H9 (cell line): Measurements from ENCODE around the gene AP1S1. TPM values are rescaled to one million over a fixed set of nuclear protein-coding genes. Genes with fewer than 3 reads are reported as not detected.
A peak's percentile ranks its signal among the peaks of the same experiment; 100 is the strongest.

Experiments used
- DNase-seq: peaks from one replicate; pipeline ENCODE4 v3.0.0-alpha.2; 2017
- H2AFZ ChIP-seq: one replicate; pipeline ENCODE4 v1.6.1; 2013; ENCODE audit warnings: mild to moderate bottlenecking, low read length, control low read depth, moderate library complexity
- H2AK5ac ChIP-seq: 2 replicates; pipeline ENCODE4 v1.6.1; 2013; ENCODE audit warnings: low read length, control low read depth, mixed read lengths; ENCODE audit not compliant: insufficient read length
- H2BK120ac ChIP-seq: one replicate; pipeline ENCODE4 v1.6.1; 2013; ENCODE audit warnings: low read depth, mild to moderate bottlenecking, low read length, control low read depth, inconsistent platforms; ENCODE audit not compliant: poor library complexity, severe bottlenecking
- H2BK12ac ChIP-seq: 2 replicates; pipeline ENCODE4 v1.6.1; 2013; ENCODE audit warnings: low read length, control low read depth, mixed read lengths, low read depth; ENCODE audit not compliant: insufficient read length
- H2BK15ac ChIP-seq: 2 replicates; pipeline ENCODE4 v1.6.1; 2013; ENCODE audit warnings: low read depth, low read length, control low read depth
- H2BK20ac ChIP-seq: one replicate; pipeline ENCODE4 v1.6.1; 2013; ENCODE audit warnings: low read depth, mild to moderate bottlenecking, low read length, control low read depth, inconsistent platforms; ENCODE audit not compliant: poor library complexity, severe bottlenecking
- H2BK5ac ChIP-seq: 2 replicates; pipeline ENCODE4 v1.6.1; 2013; ENCODE audit warnings: low read length, control low read depth, mixed read lengths; ENCODE audit not compliant: insufficient read length
- H3K14ac ChIP-seq: 2 replicates; pipeline ENCODE4 v1.6.1; 2013; ENCODE audit warnings: low read length, control low read depth; ENCODE audit not compliant: insufficient read depth
- H3K18ac ChIP-seq: 2 replicates; pipeline ENCODE4 v1.6.1; 2013; ENCODE audit warnings: low read depth, mild to moderate bottlenecking, mixed read lengths, low read length, control low read depth; ENCODE audit not compliant: insufficient read length
- H3K23ac ChIP-seq: 2 replicates; pipeline ENCODE4 v1.6.1; 2013; ENCODE audit warnings: low read length, control low read depth, mixed read lengths, low read depth; ENCODE audit not compliant: insufficient read length
- H3K23me2 ChIP-seq: 2 replicates; pipeline ENCODE4 v1.6.1; 2013; ENCODE audit warnings: low read depth, mild to moderate bottlenecking, mixed read lengths, low read length, control low read depth; ENCODE audit not compliant: insufficient read length, poor library complexity, severe bottlenecking
- H3K27ac ChIP-seq: 2 replicates; pipeline ENCODE4 v1.5.1; 2013; ENCODE audit warnings: low read length, control low read depth, mixed read lengths, low read depth; ENCODE audit not compliant: insufficient read length
- H3K27me3 ChIP-seq: 2 replicates; pipeline ENCODE4 v1.6.1; 2013; ENCODE audit warnings: low read length, control low read depth, inconsistent platforms; ENCODE audit not compliant: insufficient read depth
- H3K4ac ChIP-seq: 2 replicates; pipeline ENCODE4 v1.6.1; 2013; ENCODE audit warnings: low read depth, mild to moderate bottlenecking, control low read depth, inconsistent platforms, low read length, moderate library complexity
- H3K4me1 ChIP-seq: 2 replicates; pipeline ENCODE4 v1.6.1; 2013; ENCODE audit warnings: low read length, control low read depth, inconsistent platforms; ENCODE audit not compliant: insufficient read depth
- H3K4me2 ChIP-seq: 2 replicates; pipeline ENCODE4 v1.6.1; 2013; ENCODE audit warnings: low read length, control low read depth, mixed read lengths; ENCODE audit not compliant: insufficient read length, insufficient read depth
- H3K56ac ChIP-seq: 2 replicates; pipeline ENCODE4 v1.6.1; 2013; ENCODE audit warnings: low read depth, mild to moderate bottlenecking, mixed read lengths, low read length, control low read depth; ENCODE audit not compliant: insufficient read length
- H3K79me1 ChIP-seq: 2 replicates; pipeline ENCODE4 v1.6.1; 2013; ENCODE audit warnings: low read depth, mild to moderate bottlenecking, moderate library complexity, low read length, control low read depth, inconsistent platforms; ENCODE audit not compliant: insufficient read depth, poor library complexity, severe bottlenecking
- H3K79me2 ChIP-seq: 2 replicates; pipeline ENCODE4 v1.6.1; 2013; ENCODE audit warnings: low read length, control low read depth, inconsistent platforms; ENCODE audit not compliant: insufficient read depth
- H3K9ac ChIP-seq: 2 replicates; pipeline ENCODE4 v1.6.1; 2013; ENCODE audit warnings: low read length, control low read depth, mixed read lengths; ENCODE audit not compliant: insufficient read length; ENCODE audit errors: extremely low read depth
- H3K9me3 ChIP-seq: one replicate; pipeline ENCODE4 v1.6.1; 2013; ENCODE audit warnings: low read depth, low read length, inconsistent platforms; ENCODE audit not compliant: control insufficient read depth
- H3T11ph ChIP-seq: one replicate; pipeline ENCODE4 v1.6.1; 2013; ENCODE audit warnings: mild to moderate bottlenecking, low read length, control low read depth, inconsistent platforms
- H4K20me1 ChIP-seq: one replicate; pipeline ENCODE4 v1.6.1; 2013; ENCODE audit not compliant: control insufficient read depth, insufficient read length, insufficient read depth
- H4K5ac ChIP-seq: 2 replicates; pipeline ENCODE4 v1.6.1; 2013; ENCODE audit warnings: low read depth, mild to moderate bottlenecking, mixed read lengths, low read length, control low read depth; ENCODE audit not compliant: insufficient read length
- H4K8ac ChIP-seq: replicated peaks from 2 replicates; pipeline ENCODE4 v1.6.1; 2013; ENCODE audit warnings: low read length, control low read depth, mixed read lengths, low read depth; ENCODE audit not compliant: insufficient read length
- H4K91ac ChIP-seq: 2 replicates; pipeline ENCODE4 v1.6.1; 2013; ENCODE audit warnings: low read depth, mild to moderate bottlenecking, moderate library complexity, mixed read lengths, low read length, control low read depth; ENCODE audit not compliant: insufficient read length
- H3K27ac Mint-ChIP-seq, 3 experiments: 2 replicates in 2 of 3; 3 replicates in 1 of 3; pipeline ENCODE4 v1.8.0; 2020 to 2021; ENCODE audit warnings: mixed read lengths in 3 of 3, mild to moderate bottlenecking in 1 of 3, moderate library complexity in 1 of 3
- H3K27me3 Mint-ChIP-seq: 2 replicates; pipeline ENCODE4 v1.8.0; 2021; ENCODE audit warnings: low read depth, mild to moderate bottlenecking, moderate library complexity, mixed read lengths
- H3K36me3 Mint-ChIP-seq, 3 experiments: 2 replicates in 2 of 3; 3 replicates in 1 of 3; pipeline ENCODE4 v1.8.0; 2020 to 2021; ENCODE audit warnings: low read depth in 3 of 3, mixed read lengths in 3 of 3; ENCODE audit not compliant: insufficient read depth in 1 of 3
- H3K4me1 Mint-ChIP-seq, 2 experiments: 2 replicates each; pipeline ENCODE4 v1.8.0; 2020; ENCODE audit warnings: mixed read lengths in 2 of 2
- H3K4me3 Mint-ChIP-seq, 2 experiments: 2 replicates in 1 of 2; 3 replicates in 1 of 2; pipeline ENCODE4 v1.8.0; 2020 to 2021; ENCODE audit warnings: mild to moderate bottlenecking in 2 of 2, mixed read lengths in 2 of 2, moderate library complexity in 1 of 2
- H3K9me3 Mint-ChIP-seq, 2 experiments: 2 replicates in 1 of 2; 3 replicates in 1 of 2; pipeline ENCODE4 v1.8.0; 2020; ENCODE audit warnings: mild to moderate bottlenecking in 2 of 2, mixed read lengths in 2 of 2, moderate library complexity in 1 of 2
- CTCF ChIP-seq: fragments of 200-600 bp; sonication (generic); conservative IDR thresholded peaks from 3 replicates; pipeline ENCODE4 v1.8.0; 2021; ENCODE audit warnings: antibody characterized with exemption, mild to moderate bottlenecking
- WGBS: extraction: QIAGEN DNeasy Blood & Tissue Kit; methylation state at CpG from one replicate; pipeline ENCODE4 v1.1.7; 2013; ENCODE audit warnings: missing lambda C conversion rate, low lambda C conversion rate, mixed read lengths; ENCODE audit not compliant: insufficient read length; ENCODE audit errors: extremely low coverage; 5-methylcytosine and 5-hydroxymethylcytosine counted together
- total RNA-seq: library from RNA; stranded (reverse); gene quantifications from 2 replicates; pipeline ENCODE4 v1.2.1, GENCODE V29; 2021

Gene AP1S1
- total RNA-seq, 1 experiment from 2014 or later, result 65.2 TPM

DNA sequence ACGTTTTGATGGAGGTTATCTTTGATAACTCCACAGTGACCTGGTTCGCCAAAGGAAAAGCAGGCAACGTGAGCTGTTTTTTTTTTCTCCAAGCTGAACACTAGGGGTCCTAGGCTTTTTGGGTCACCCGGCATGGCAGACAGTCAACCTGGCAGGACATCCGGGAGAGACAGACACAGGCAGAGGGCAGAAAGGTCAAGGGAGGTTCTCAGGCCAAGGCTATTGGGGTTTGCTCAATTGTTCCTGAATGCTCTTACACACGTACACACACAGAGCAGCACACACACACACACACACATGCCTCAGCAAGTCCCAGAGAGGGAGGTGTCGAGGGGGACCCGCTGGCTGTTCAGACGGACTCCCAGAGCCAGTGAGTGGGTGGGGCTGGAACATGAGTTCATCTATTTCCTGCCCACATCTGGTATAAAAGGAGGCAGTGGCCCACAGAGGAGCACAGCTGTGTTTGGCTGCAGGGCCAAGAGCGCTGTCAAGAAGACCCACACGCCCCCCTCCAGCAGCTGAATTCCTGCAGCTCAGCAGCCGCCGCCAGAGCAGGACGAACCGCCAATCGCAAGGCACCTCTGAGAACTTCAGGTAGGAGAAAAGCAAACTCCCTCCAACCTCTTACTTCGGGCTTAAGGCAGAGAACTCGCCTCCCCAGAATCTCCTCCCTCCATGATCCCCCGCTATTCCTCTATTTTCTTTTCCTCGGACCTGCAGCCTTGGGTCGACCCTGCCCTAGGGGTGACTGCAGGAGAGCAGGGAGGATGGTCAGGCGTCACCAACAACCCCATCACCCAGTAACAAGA is 27.4 kb upstream of the AP1S1 start, which contains the start of gene SERPINE1:
Gene SERPINE1 (plus strand): TSS at position 454 of the 809 bp plus-strand sequence. CDS start 1,290 bp downstream, outside the sequence.
- Mint-ChIP-seq H3K27ac (peak within 1 kb of the TSS in 2 of 3 experiments; percentile 5 to 91; a peak in 4 of 7 replicates), H3K4me3 (peak within 1 kb of the TSS; percentile 56 to 73), H3K9me3 (peaks cover 6 to 7% of the 10 kb centered on the region in 2 experiments; a peak in 3 of 5 replicates), H3K4me1 (peaks cover 41 to 49% of the 10 kb centered on the region in 2 experiments), H3K27me3 (peaks cover 7% of the 10 kb centered on the region), H3K36me3 (peaks cover 0 to 10% (median 5%) of the 10 kb centered on the region in 3 experiments; a peak in 4 of 7 replicates)
- H4K8ac ChIP-seq, result no peak within 1 kb of the TSS
- H2AK5ac ChIP-seq, result no peak within 1 kb of the TSS
- H3K79me2 ChIP-seq, result no peaks in the 10 kb centered on the region
- DNase-seq, result peak; percentile 87
- H3K4me1 ChIP-seq, result peaks cover 13% of the 10 kb centered on the region; the same call in 1 of the 2 replicates
- H3K23ac ChIP-seq, result no peak within 1 kb of the TSS
- H3K27ac ChIP-seq, result no peak within 1 kb of the TSS
- H3K9ac ChIP-seq, result no peak within 1 kb of the TSS
- H3K23me2 ChIP-seq, result no peaks in the 10 kb centered on the region
- H3K4ac ChIP-seq, result no peak within 1 kb of the TSS
- no peaks in the 10 kb centered on the region for H3K9me3 ChIP-seq
- H3K56ac ChIP-seq, result no peak within 1 kb of the TSS
- peak; percentile 44 for TF ChIP-seq CTCF
- H3K4me2 ChIP-seq, result peak within 1 kb of the TSS; percentile 39
- H3K18ac ChIP-seq, result peak within 1 kb of the TSS; percentile 63
- no peaks in the 10 kb centered on the region for H3K79me1 ChIP-seq
- H2BK120ac ChIP-seq, result no peak within 1 kb of the TSS
- no peak within 1 kb of the TSS for H3T11ph ChIP-seq
- H2BK5ac ChIP-seq, result no peak within 1 kb of the TSS
- H2AFZ ChIP-seq, result no peak within 1 kb of the TSS
- no peak within 1 kb of the TSS for H4K91ac ChIP-seq
- no peak within 1 kb of the TSS for H2BK15ac ChIP-seq
- peak within 1 kb of the TSS; percentile 49 for H3K14ac ChIP-seq
- no peaks in the 10 kb centered on the region for H4K20me1 ChIP-seq
- no peaks in the 10 kb centered on the region for H3K27me3 ChIP-seq
- H4K5ac ChIP-seq, result no peak within 1 kb of the TSS
- H2BK12ac ChIP-seq, result no peak within 1 kb of the TSS
- no peak within 1 kb of the TSS for H2BK20ac ChIP-seq
- no CpG with 5 or more reads among the region's 22 CpGs for WGBS
